Type B pancreatic cell (in vitro differentiated cells): ENCODE results near the gene PARD3B. TPM values are rescaled to one million over a fixed set of nuclear protein-coding genes. Genes with fewer than 3 reads are reported as not detected.

Experiments used
- DNase-seq: peaks from one replicate; pipeline ENCODE4 v3.0.0; 2021; ENCODE audit warnings: mixed read lengths; ENCODE audit not compliant: unreplicated experiment; ENCODE audit errors: extremely low spot score
- H3K27ac Mint-ChIP-seq: 2 replicates; pipeline ENCODE4 v1.8.0; 2021; ENCODE audit warnings: mild to moderate bottlenecking, mixed read lengths
- H3K27me3 Mint-ChIP-seq: 2 replicates; pipeline ENCODE4 v1.8.0; 2021; ENCODE audit warnings: mixed read lengths
- H3K36me3 Mint-ChIP-seq: 2 replicates; pipeline ENCODE4 v1.8.0; 2021; ENCODE audit warnings: mixed read lengths
- H3K4me1 Mint-ChIP-seq: one replicate; pipeline ENCODE4 v1.8.0; 2021; ENCODE audit warnings: mixed read lengths; ENCODE audit not compliant: unreplicated experiment
- H3K4me3 Mint-ChIP-seq: 2 replicates; pipeline ENCODE4 v1.8.0; 2021; ENCODE audit warnings: mild to moderate bottlenecking, mixed read lengths
- H3K9me3 Mint-ChIP-seq: 2 replicates; pipeline ENCODE4 v1.8.0; 2021; ENCODE audit warnings: mixed read lengths
- CTCF ChIP-seq: fragments of 200-600 bp; sonication (generic); conservative IDR thresholded peaks from 2 replicates; pipeline ENCODE4 v1.5.0; 2021; ENCODE audit warnings: antibody characterized with exemption, mild to moderate bottlenecking
- total RNA-seq: library from RNA; stranded (reverse); gene quantifications from 2 replicates; pipeline ENCODE4 v1.2.1, GENCODE V29; 2021; ENCODE audit warnings: low replicate concordance

Gene PARD3B
- total RNA-seq, 1 donor from 2014 or later = 15.9 TPM

GRCh38 chr2:205650450-205650849, 1105.2 kb downstream of the PARD3B start:
- H3K36me3 Mint-ChIP-seq = no peaks in the 10 kb centered on the region
- H3K4me1 Mint-ChIP-seq = peaks cover 19% of the 10 kb centered on the region
- no peak overlapping the region for H3K4me3 Mint-ChIP-seq
- no peak overlapping the region for H3K27ac Mint-ChIP-seq
- TF ChIP-seq CTCF = no peak
- H3K27me3 Mint-ChIP-seq = peaks cover 3% of the 10 kb centered on the region
- no peak for DNase-seq
- H3K9me3 Mint-ChIP-seq = peaks cover under 1% of the 10 kb centered on the region

GRCh38 chr2:205650931-205651330, 1105.7 kb downstream of the PARD3B start:
- H3K27ac Mint-ChIP-seq = no peak overlapping the region
- peaks cover 20% of the 10 kb centered on the region for H3K4me1 Mint-ChIP-seq
- DNase-seq = no peak
- H3K36me3 Mint-ChIP-seq = no peaks in the 10 kb centered on the region
- TF ChIP-seq CTCF = no peak
- H3K4me3 Mint-ChIP-seq = no peak overlapping the region
- no peaks in the 10 kb centered on the region for H3K9me3 Mint-ChIP-seq
- H3K27me3 Mint-ChIP-seq = peaks cover 3% of the 10 kb centered on the region

GRCh38 chr2:205651719-205652118, 1106.4 kb downstream of the PARD3B start:
- DNase-seq = no peak
- no peak for TF ChIP-seq CTCF
- H3K4me3 Mint-ChIP-seq = no peak overlapping the region
- peaks cover 3% of the 10 kb centered on the region for H3K27me3 Mint-ChIP-seq
- peaks cover 21% of the 10 kb centered on the region for H3K4me1 Mint-ChIP-seq
- no peaks in the 10 kb centered on the region for H3K36me3 Mint-ChIP-seq
- H3K27ac Mint-ChIP-seq = no peak overlapping the region
- no peaks in the 10 kb centered on the region for H3K9me3 Mint-ChIP-seq

GRCh38 chr2:205654878-205655605, 1109.8 kb downstream of the PARD3B start:
- Mint-ChIP-seq H3K36me3 (no peaks in the 10 kb centered on the region), H3K27me3 (no peaks in the 10 kb centered on the region), H3K4me1 (peaks cover 19% of the 10 kb centered on the region), H3K9me3 (no peaks in the 10 kb centered on the region), H3K27ac (no peak overlapping the region), H3K4me3 (no peak overlapping the region)
- TF ChIP-seq CTCF = no peak
- no peak for DNase-seq

- Mint-ChIP-seq H3K9me3 (no peaks in the 10 kb centered on the region), H3K4me3 (no peak overlapping the region), H3K4me1 (peaks cover 14% of the 10 kb centered on the region), H3K27ac (no peak overlapping the region), H3K27me3 (no peaks in the 10 kb centered on the region), H3K36me3 (no peaks in the 10 kb centered on the region)
- no peak for TF ChIP-seq CTCF
- DNase-seq = no peak
Observed at GRCh38 chr2:205655779-205656456, 1110.6 kb downstream of the PARD3B start.
